Mononuclear cell (primary cell): ENCODE measurements around the gene CSGALNACT2. TPM values are rescaled to one million over a fixed set of nuclear protein-coding genes. Genes with fewer than 3 reads are reported as not detected.
A peak's percentile ranks its signal among the peaks of the same experiment; 100 is the strongest.

Experiments
- H3K27me3 ChIP-seq: 2 replicates; pipeline ENCODE4 v1.6.0; 2011; ENCODE audit warnings: low read length, control low read depth; ENCODE audit not compliant: insufficient read depth
- H3K4me1 ChIP-seq: 2 replicates; pipeline ENCODE4 v1.5.1; 2011; ENCODE audit warnings: mild to moderate bottlenecking, low read length, control low read depth; ENCODE audit not compliant: insufficient read depth
- H3K4me3 ChIP-seq: 2 replicates; pipeline ENCODE4 v1.5.1; 2011; ENCODE audit warnings: mild to moderate bottlenecking, low read length, moderate library complexity
- H3K9me3 ChIP-seq: 2 replicates; pipeline ENCODE4 v1.5.1; 2011; ENCODE audit warnings: low read depth, mild to moderate bottlenecking, control low read depth, low read length
- total RNA-seq: library from RNA; depleted of rRNA; stranded (reverse); fragments of >200 nt; gene quantifications from one replicate; pipeline ENCODE4 v1.2.3, GENCODE V29; 2012

The CSGALNACT2 gene
- total RNA-seq, 1 donor, result 68.8 TPM

DNA sequence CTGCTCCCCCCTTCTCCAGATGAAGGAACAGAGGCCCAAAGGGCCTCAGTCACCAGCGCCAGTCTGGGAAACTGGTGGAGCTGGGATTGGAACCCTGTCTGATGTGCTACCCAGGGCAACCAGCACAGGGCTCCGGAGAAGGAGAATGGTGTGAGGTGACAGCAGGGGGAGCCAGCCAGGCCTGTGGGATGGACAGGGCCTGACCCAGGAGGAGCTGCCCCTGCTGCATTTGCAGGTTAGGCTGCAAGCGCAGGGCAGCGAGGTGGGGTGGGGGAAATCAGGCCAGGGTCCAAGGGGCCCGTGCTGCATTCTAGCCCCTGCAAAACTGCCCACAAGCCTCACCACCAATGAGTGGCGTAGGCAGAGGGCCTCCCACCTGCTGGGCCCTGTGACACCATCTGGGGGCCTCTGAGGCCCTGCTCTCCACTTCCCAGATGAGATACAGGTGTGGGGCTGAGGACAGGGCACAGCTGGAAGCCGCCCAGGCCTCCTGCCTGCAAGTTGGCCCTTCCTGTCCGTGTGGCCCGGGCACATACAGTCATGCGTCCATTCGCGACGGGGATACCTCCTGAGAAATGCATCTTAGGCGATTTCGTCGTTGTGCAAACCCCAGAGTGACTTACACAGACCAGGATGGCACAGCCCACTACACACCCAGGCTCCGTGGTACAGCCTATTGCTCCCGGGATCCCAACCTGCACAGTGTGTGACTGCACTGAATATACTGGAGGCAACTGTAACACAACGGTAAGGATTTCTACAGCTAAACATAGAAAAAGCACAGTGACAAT is 83.4 kb downstream of the CSGALNACT2 start:
- Histone ChIP-seq H3K4me3 (no peak overlapping the region), H3K27me3 (no peaks in the 10 kb centered on the region)

DNA sequence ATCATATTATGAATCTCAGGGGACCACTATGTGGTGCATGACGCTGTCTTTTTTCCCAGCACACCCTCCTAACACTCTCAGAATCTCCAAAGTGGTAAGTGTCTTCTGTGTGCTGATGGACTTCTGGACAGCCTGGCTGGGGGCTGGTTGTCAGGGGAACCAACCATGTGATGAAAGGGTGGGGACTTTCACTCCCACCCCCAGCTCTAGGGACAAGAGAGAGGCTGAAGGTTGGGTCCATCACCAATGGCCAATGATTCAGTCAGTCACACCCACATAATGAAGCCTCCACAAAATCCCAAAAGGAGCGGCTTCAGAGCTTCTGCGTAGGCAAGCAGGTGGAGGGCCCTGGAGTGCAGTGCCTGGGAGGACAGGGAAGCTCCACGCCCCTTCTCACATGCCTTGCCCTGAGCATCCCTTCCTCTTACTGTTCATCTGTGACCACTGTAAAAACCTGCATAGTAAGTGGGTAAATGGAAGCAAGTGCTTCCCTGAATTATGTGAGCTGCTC is 84.0 kb downstream of the CSGALNACT2 start:
- H3K27me3 ChIP-seq, result no peaks in the 10 kb centered on the region
- H3K4me1 ChIP-seq, result no peaks in the 10 kb centered on the region
- no peak overlapping the region for H3K4me3 ChIP-seq
- no peaks in the 10 kb centered on the region for H3K9me3 ChIP-seq

More for the DNA sequence above, 83.4 kb downstream of the CSGALNACT2 start:
- Histone ChIP-seq H3K9me3 (no peaks in the 10 kb centered on the region), H3K4me1 (no peaks in the 10 kb centered on the region)

DNA sequence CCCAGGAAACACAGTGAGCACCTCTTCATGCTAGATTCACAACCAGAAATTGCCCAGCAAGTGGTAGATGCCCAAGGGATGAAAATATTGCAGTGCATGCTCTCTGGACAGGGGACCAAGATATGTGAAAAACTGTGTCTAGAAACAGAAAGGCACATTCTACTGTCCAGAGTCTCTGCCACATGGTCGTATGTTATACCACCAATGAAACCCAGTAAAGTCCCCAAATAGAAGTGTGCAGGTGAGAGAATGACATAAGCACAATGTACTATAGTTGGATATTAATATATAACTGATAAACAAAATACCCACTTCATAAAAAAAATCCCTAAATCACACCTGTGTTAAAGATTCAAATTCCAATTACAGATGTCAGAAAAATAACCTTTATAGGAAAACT is 84.8 kb downstream of the CSGALNACT2 start:
- Histone ChIP-seq H3K9me3 (no peaks in the 10 kb centered on the region), H3K4me1 (no peaks in the 10 kb centered on the region), H3K27me3 (peaks cover under 1% of the 10 kb centered on the region), H3K4me3 (no peak overlapping the region)

DNA sequence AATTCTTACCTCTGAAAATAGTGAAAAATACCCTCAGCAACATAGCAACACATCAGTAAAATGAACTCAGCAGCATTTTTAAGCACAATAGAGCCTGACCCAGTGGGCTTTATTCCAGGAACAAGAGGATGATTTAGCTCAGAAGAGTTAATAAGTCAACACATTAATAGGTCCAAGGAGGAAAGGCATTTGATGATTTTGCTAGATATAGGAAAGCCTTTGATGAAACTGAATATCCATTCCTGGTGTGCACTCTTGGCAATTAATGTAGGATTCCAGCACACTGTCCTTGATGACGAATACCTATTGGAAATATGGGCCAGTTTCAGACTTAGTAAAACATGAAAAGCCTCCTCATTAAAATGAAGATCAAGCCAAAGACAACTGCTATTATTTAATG is 86.1 kb downstream of the CSGALNACT2 start:
- no peaks in the 10 kb centered on the region for H3K9me3 ChIP-seq
- peaks cover 13% of the 10 kb centered on the region for H3K27me3 ChIP-seq
- H3K4me1 ChIP-seq, result peaks cover 11% of the 10 kb centered on the region
- no peak overlapping the region for H3K4me3 ChIP-seq

DNA sequence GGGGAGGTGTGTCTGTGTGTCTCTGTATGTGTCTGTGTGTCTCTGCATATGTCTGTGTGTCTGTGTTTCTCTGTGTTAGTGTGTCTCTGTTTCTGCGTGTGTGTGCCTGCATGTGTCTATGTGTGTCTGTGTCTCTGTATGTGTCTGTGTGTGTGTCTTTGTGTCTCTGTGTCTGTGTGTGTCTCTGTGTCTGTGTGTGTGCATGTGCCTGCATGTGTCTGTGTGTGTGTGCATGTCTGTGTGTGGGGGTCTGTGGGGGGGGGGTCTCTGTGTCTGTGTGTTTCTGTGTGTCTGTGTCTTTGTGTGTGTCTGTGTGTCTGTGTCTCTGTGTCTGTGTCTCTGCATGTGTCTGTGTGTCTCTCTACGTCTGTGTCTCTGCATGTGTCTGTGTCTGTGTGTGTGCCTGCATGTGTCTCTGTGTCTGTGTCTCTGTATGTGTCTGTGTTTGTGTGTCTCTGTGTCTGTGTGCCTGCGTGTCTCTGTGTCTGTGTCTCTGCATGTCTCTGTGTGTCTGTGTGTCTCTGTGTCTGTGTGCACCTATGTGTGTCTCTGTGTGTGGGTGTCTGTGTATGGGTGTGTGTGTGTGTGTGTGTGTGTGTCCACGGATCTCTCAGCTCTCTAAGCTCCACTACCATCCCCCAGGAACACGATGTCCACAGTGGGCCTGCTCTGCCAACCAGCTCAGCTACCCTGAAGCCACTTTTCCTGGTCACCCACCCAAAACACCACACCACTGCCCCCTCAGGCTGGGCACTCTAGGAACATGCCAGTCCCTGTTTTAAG is 87.0 kb downstream of the CSGALNACT2 start:
- peaks cover 12% of the 10 kb centered on the region for H3K4me1 ChIP-seq
- no peaks in the 10 kb centered on the region for H3K9me3 ChIP-seq
- H3K4me3 ChIP-seq, result no peak overlapping the region
- H3K27me3 ChIP-seq, result peaks cover 13% of the 10 kb centered on the region

DNA sequence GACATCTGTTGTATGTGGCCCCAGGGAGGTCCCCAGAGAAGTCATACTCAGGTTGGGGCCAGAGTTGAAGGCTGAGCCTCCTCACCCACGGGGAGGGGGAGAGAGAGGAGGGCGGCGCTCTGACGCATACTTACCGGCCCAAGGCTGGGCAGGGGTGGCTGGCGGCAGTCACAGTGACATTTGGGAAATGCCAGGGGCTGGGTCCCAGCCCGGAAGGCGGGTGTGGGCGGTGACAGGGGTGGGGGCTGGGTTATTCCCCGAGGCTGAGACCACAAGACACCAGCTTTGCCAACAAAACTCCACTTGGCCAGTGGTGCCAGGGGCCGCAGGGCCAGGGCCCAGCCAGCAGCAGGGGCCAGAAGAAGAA is 87.5 kb downstream of the CSGALNACT2 start:
- Histone ChIP-seq H3K4me3 (no peak overlapping the region), H3K27me3 (peaks cover 16% of the 10 kb centered on the region), H3K9me3 (no peaks in the 10 kb centered on the region), H3K4me1 (peaks cover 17% of the 10 kb centered on the region)

DNA sequence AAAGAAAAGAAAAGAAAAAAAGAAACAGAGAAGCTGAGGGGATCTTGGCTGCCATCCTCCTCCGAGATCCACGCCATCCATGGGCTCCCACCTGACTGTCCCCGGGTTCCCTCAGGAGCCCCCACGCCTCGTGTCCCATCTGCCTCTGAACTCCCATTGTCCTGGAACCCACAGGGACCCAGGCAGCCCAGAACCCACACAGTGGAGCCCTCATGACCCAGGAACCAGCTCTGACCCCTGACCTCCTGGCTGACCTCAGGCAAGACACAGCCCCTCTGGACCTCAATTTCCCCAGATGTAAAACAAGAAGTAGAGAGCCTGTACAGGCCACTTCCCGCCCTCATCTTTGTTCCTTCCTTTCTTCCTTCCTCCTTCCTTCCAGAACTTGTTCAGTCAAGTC is 88.2 kb downstream of the CSGALNACT2 start:
- H3K27me3 ChIP-seq, result peaks cover 16% of the 10 kb centered on the region
- H3K4me1 ChIP-seq, result peaks cover 24% of the 10 kb centered on the region
- H3K9me3 ChIP-seq, result no peaks in the 10 kb centered on the region

DNA sequence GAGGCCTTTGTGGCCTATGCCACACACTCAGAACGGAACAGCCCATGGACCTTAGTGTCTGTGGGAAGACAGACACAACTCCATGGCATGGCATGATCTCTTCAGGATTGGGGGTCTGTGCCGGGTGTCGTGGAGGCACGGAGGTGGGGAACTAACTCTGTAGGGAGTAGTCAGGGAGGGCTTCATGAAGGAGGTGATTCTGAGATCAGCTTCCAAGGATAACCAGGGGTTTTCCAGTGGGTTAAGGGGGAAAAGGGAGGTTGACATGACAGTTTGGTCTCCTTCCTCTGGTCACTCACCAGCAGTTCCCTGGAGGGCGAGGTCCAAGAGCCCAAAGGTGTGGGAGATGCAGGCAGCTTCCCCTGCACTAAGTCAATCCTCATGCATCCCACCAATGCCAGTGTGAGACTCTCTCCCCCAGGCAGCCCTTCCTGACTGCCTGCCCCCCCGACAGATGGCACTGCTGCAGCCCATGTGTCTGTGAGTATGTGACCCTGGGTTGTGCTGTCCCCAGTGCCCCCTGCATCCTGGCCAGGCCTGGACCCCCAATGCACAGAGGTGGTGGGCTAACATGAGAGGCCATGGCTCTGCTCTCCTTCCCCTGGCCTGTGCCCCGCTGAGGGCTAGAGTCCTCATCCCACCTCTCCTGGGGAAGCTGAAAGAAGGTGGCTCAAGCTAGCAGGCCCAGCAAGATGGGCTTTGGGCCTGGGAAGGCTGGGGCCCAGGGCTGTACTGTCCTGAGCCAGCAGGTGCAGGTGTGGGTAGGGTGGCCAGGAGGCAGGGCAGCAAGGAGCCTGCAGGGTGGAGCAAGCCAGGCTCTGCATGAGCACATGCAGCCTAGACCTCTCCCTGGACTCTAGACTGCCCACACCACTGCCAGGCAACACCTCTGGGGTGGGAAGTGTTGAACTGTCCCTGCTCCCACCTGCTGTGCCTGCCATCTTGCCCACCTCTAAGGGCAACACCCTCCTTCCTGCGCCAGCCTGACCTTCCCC is 88.9 kb downstream of the CSGALNACT2 start:
- Histone ChIP-seq H3K9me3 (no peaks in the 10 kb centered on the region), H3K27me3 (peaks cover 16% of the 10 kb centered on the region), H3K4me1 (peaks cover 30% of the 10 kb centered on the region), H3K4me3 (no peak overlapping the region)

More for the DNA sequence above, 88.2 kb downstream of the CSGALNACT2 start:
- no peak overlapping the region for H3K4me3 ChIP-seq

DNA sequence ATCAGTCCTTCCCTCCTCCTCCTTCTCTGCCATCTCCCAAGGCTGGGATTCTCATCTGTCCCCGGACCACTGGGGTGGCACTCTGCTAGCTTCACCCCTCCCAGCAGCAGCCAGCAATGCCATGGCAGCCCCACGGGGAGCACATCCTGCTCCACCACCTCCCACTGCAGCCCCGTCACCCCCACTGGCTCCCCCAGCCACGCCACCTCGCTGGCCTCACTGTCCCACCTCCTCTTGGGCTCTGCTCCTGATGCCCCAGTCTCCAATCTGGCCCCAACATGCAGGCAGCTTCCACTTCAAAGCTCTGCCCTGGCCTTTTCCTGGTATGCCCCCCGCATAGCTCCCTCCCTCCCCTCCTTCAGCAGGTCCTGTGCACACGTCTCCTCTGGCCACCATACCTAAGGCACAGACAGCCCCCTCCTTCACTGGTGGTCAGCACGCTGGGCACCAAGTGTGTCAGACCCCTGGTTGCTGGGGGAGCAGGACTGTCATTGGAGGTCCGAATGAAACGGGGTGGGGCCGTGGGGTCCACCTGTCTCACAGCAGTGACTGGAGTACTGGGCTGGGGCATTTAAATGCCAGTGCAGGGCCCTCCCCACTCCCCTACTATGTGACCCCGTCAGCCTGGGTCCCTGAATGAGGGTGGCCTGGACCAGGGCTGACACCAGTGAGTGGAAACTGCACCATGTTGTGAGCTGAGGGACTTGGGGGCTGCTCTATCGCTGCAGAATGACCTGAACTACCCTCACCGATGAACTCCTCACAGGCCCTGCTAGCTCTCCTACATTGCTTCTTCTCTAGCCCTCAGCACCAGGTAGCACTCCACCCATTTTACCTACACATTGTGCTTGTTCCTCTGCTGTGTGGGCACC is 89.9 kb downstream of the CSGALNACT2 start:
- Histone ChIP-seq H3K4me1 (peaks cover 30% of the 10 kb centered on the region), H3K27me3 (peaks cover 16% of the 10 kb centered on the region), H3K4me3 (no peak overlapping the region), H3K9me3 (no peaks in the 10 kb centered on the region)

DNA sequence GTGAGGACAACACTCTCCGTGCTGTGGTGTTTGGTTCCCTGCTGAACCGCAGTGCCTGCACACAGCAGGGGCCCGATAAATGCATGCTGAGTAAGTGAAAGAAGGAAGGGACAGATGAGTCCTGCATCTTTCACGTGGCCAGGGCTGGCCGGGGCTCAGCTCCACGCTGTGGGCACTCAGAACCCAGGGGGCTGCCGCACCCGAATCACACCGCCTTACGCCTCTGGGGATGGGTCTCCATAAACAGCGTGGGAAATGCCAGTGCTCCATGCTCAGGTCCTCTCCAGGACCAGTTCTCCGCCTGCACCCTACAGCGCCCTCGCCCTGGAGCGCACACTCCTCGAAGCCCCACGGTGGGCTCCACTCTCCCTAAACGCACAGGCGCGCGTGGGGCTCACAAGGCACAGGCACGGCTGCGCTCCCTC is 90.5 kb downstream of the CSGALNACT2 start:
- H3K4me3 ChIP-seq, result no peak overlapping the region
- no peaks in the 10 kb centered on the region for H3K9me3 ChIP-seq
- peaks cover 30% of the 10 kb centered on the region for H3K4me1 ChIP-seq
- peaks cover 16% of the 10 kb centered on the region for H3K27me3 ChIP-seq

DNA sequence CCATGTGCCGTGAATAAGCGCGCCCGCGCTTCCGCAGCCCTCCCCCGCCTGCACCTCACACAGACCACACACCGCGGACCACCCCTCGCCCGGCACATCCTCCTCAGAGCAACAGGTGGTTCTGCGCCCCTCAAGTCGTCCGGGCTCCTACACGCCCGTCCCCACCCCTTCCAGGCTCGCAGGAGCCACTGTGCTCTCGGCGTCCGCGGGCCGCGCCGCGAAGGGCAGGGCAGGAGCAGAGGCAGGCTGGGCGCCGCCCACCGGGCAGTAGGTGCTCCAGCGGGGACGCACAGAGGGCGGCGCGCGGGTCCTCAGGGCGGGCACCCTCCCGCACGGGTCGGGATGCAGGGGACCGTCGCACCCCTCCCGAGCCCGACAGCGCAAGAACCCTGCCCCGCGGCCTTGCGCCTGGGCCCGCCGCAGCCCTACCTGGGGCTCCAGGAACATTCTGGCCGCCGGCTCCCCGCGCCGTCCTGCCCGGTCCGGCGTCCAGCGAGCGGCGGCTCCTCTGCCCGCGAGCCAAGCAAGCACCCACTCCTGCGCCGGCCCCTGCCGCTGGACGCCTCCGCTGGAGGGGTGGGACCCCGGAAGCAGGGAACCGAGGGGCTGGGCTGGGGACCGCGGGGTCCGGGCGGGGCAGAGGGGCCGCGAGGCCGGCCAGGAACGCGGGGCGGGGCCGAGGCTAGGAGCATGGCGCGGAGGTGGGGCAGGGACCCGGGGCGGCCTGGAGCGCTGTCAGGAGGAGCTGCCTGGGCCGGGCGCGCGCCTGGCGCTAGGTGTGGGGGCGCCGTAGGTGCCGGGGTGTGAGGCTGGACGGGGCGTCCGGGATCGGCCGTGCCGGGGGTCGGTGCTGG is 91.2 kb downstream of the CSGALNACT2 start:
- peak overlapping the region; percentile 18 for H3K4me3 ChIP-seq
- H3K27me3 ChIP-seq, result peaks cover 16% of the 10 kb centered on the region
- peaks cover 30% of the 10 kb centered on the region for H3K4me1 ChIP-seq
- H3K9me3 ChIP-seq, result no peaks in the 10 kb centered on the region

DNA sequence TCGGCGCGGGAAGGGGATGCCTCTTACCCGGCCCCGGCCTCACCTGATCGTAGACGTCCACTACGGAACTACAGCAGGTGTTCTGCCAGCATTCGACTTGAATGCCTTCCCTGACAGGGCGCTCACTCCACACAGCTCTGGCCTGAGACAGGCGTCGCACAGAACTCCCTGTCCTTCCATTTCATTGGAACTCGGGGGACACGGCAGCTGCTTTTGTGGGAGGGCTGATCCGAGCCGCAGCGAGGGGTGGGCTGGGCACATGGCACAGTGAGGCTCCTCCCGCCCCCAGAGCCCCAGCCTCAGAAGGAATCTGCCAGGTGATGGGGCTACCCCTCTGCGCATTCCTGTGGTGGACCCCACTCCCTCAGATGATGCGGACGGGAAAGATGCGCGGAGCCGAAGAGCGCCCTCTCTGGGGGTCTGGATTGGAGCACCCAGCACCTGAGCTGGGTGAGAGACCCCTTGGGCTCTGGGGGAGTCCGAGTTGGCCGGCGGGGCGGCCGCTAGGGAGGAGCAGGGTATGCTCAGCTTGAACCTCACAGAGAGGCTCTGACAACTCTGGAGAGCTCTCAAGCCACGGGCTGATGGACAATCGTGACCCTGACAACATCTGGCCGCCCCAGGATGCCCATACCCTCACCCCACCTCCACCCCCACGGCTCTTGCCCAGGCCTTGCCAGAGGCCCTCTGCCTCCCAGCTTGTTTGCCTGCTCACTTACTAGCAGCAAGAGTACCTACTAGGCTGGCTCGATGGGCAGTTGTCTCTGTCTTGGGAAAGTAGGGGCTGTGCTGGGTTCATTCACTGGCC is 92.1 kb downstream of the CSGALNACT2 start:
- H3K4me3 ChIP-seq, result no peak overlapping the region
- no peaks in the 10 kb centered on the region for H3K9me3 ChIP-seq
- H3K4me1 ChIP-seq, result peaks cover 30% of the 10 kb centered on the region
- H3K27me3 ChIP-seq, result peaks cover 16% of the 10 kb centered on the region
